IMR-90 (cell line): ENCODE results near the gene FOXR1. TPM values are rescaled to one million over a fixed set of nuclear protein-coding genes. Genes with fewer than 3 reads are reported as not detected.

ENCODE experiments used
- ATAC-seq: fragments of 200-7000 bp; cut with Tn5 transposase; 2 replicates; pipeline ENCODE4 v1.9.1; 2020; ENCODE audit warnings: low read depth, mild to moderate bottlenecking, moderate library complexity
- BruUV-seq: library from RNA; stranded (reverse); fragments of 400-500 nt; replicated peaks from 2 replicates; lab custom pipeline; 2021; lab: Mats Ljungman, UMichigan
- CTCF ChIA-PET: fragments of 300-600 bp; formaldehyde crosslinking; extraction: SDS; loops from one replicate; lab custom pipeline; 2021; ENCODE audit warnings: antibody characterized with exemption; lab: Yijun Ruan, JAX
- POLR2A ChIA-PET: fragments of 300-600 bp; sonication (Branson Sonifier 250); formaldehyde crosslinking; loops from one replicate; lab custom pipeline; 2022; ENCODE audit warnings: antibody characterized with exemption; ENCODE audit not compliant: unreplicated experiment; lab: Charles Lee
- DNase-seq: peaks from one replicate; pipeline ENCODE4 v3.0.0; 2013
- H2AFZ ChIP-seq: replicated peaks from 2 replicates; pipeline ENCODE3; 2013; ENCODE audit warnings: low read length, mild to moderate bottlenecking; ENCODE audit not compliant: poor library complexity
- H2AK5ac ChIP-seq: 2 replicates; pipeline ENCODE4 v1.6.1; 2013; ENCODE audit warnings: low read depth, low read length, inconsistent platforms
- H2AK9ac ChIP-seq: replicated peaks from 2 replicates; pipeline ENCODE3; 2013; ENCODE audit warnings: mild to moderate bottlenecking, low read depth, low read length, moderate library complexity; ENCODE audit not compliant: poor library complexity
- H2BK120ac ChIP-seq: 2 replicates; pipeline ENCODE4 v1.6.1; 2013; ENCODE audit warnings: low read depth, low read length, inconsistent platforms
- H2BK15ac ChIP-seq: 3 replicates; pipeline ENCODE4 v1.6.1; 2013; ENCODE audit warnings: low read depth, low read length, inconsistent platforms
- H2BK20ac ChIP-seq: 2 replicates; pipeline ENCODE4 v1.6.1; 2013; ENCODE audit warnings: low read depth, mild to moderate bottlenecking, inconsistent platforms, low read length, moderate library complexity
- H2BK5ac ChIP-seq: 2 replicates; pipeline ENCODE4 v1.6.1; 2013; ENCODE audit warnings: mild to moderate bottlenecking, low read depth, low read length, inconsistent platforms; ENCODE audit not compliant: poor library complexity, severe bottlenecking
- H3K14ac ChIP-seq: replicated peaks from 2 replicates; pipeline ENCODE4 v1.6.1; 2013; ENCODE audit warnings: low read depth, low read length, inconsistent platforms
- H3K18ac ChIP-seq: 2 replicates; pipeline ENCODE4 v1.6.1; 2013; ENCODE audit warnings: low read depth, low read length, control low read depth
- H3K23ac ChIP-seq: 2 replicates; pipeline ENCODE4 v1.6.1; 2013; ENCODE audit warnings: low read depth, low read length, inconsistent platforms
- H3K27ac ChIP-seq: 2 replicates; pipeline ENCODE4 v1.5.1; 2013; ENCODE audit warnings: mild to moderate bottlenecking, control low read depth, low read length; ENCODE audit not compliant: insufficient read depth
- H3K27me3 ChIP-seq: 2 replicates; pipeline ENCODE4 v1.6.1; 2013; ENCODE audit warnings: low read length; ENCODE audit not compliant: control insufficient read depth, insufficient read depth
- H3K36me3 ChIP-seq: 2 replicates; pipeline ENCODE4 v1.6.1; 2013; ENCODE audit warnings: low read length, mixed read lengths; ENCODE audit not compliant: control insufficient read depth, insufficient read depth
- H3K4ac ChIP-seq: 2 replicates; pipeline ENCODE4 v1.6.1; 2013; ENCODE audit warnings: low read depth, low read length, inconsistent platforms
- H3K4me1 ChIP-seq: 2 replicates; pipeline ENCODE4 v1.6.1; 2013; ENCODE audit warnings: low read length, mixed read lengths; ENCODE audit not compliant: control insufficient read depth, insufficient read depth
- H3K4me2 ChIP-seq: 2 replicates; pipeline ENCODE4 v1.6.1; 2013; ENCODE audit warnings: low read depth, mild to moderate bottlenecking, control low read depth, low read length, moderate library complexity
- H3K4me3 ChIP-seq: 2 replicates; pipeline ENCODE4 v1.5.1; 2013; ENCODE audit warnings: low read depth, mild to moderate bottlenecking, control low read depth, low read length, moderate library complexity; ENCODE audit not compliant: insufficient read depth
- H3K56ac ChIP-seq: 2 replicates; pipeline ENCODE4 v1.6.1; 2013; ENCODE audit warnings: low read length, inconsistent platforms; ENCODE audit not compliant: insufficient read depth; ENCODE audit errors: extremely low read depth
- H3K79me1 ChIP-seq, 2 experiments: 2 replicates each; pipeline ENCODE4 v1.6.1; 2013; ENCODE audit warnings: low read length in 2 of 2, inconsistent platforms in 1 of 2, low read depth in 1 of 2
- H3K9ac ChIP-seq: 2 replicates; pipeline ENCODE4 v1.6.1; 2013; ENCODE audit warnings: low read depth, low read length, control low read depth
- H3K9me1 ChIP-seq: 2 replicates; pipeline ENCODE4 v1.6.1; 2013; ENCODE audit warnings: low read length, inconsistent platforms; ENCODE audit not compliant: insufficient read depth
- H3K9me3 ChIP-seq: 2 replicates; pipeline ENCODE4 v1.6.1; 2013; ENCODE audit warnings: low read length; ENCODE audit not compliant: control insufficient read depth, insufficient read depth
- H4K20me1 ChIP-seq: 2 replicates; pipeline ENCODE4 v1.6.1; 2013; ENCODE audit warnings: low read length, inconsistent platforms; ENCODE audit not compliant: insufficient read depth
- H4K5ac ChIP-seq: 2 replicates; pipeline ENCODE4 v1.6.1; 2013; ENCODE audit warnings: mild to moderate bottlenecking, low read depth, low read length, control low read depth
- H4K8ac ChIP-seq, 2 experiments: 2 replicates each; pipeline ENCODE4 v1.6.1; 2013; ENCODE audit warnings: low read depth in 2 of 2, low read length in 2 of 2, control low read depth in 1 of 2, inconsistent platforms in 1 of 2
- H4K91ac ChIP-seq: 2 replicates; pipeline ENCODE4 v1.6.1; 2013; ENCODE audit warnings: low read depth, low read length, inconsistent platforms; ENCODE audit not compliant: insufficient read depth
- BHLHE40 ChIP-seq: fragments of 150-350 bp; IDR thresholded peaks from 2 replicates; pipeline ENCODE4 v1.6.1; 2016; ENCODE audit warnings: mild to moderate bottlenecking, low read depth, low read length
- CEBPB ChIP-seq: IDR thresholded peaks from 2 replicates; pipeline ENCODE4 v1.6.1; 2012; ENCODE audit warnings: low read depth, low read length, improper control_type of control experiment
- CHD1 ChIP-seq: IDR thresholded peaks from 2 replicates; pipeline ENCODE4 v1.6.1; 2012; ENCODE audit warnings: low read depth, low read length, improper control_type of control experiment
- CTCF ChIP-seq: conservative IDR thresholded peaks from 2 replicates; pipeline ENCODE4 v1.5.1; 2012; ENCODE audit warnings: mild to moderate bottlenecking, low read depth, low read length, improper control_type of control experiment
- ELK1 ChIP-seq: fragments of 150-350 bp; IDR thresholded peaks from 2 replicates; pipeline ENCODE4 v1.6.1; 2016; ENCODE audit warnings: low read depth, mild to moderate bottlenecking, low read length, moderate library complexity, borderline replicate concordance
- MAZ ChIP-seq: IDR thresholded peaks from 2 replicates; pipeline ENCODE4 v1.6.1; 2012; ENCODE audit warnings: low read depth, mild to moderate bottlenecking, low read length, improper control_type of control experiment, moderate library complexity, borderline replicate concordance
- POLR2A ChIP-seq: IDR thresholded peaks from 2 replicates; pipeline ENCODE4 v1.6.1; 2012; ENCODE audit warnings: mild to moderate bottlenecking, low read depth, low read length
- RAD21 ChIP-seq: IDR thresholded peaks from 2 replicates; pipeline ENCODE4 v1.6.1; 2012; ENCODE audit warnings: low read length, improper control_type of control experiment
- RCOR1 ChIP-seq: IDR thresholded peaks from 2 replicates; pipeline ENCODE4 v1.6.1; 2012; ENCODE audit warnings: mild to moderate bottlenecking, low read length, improper control_type of control experiment; ENCODE audit not compliant: insufficient replicate concordance
- RFX5 ChIP-seq: IDR thresholded peaks from 2 replicates; pipeline ENCODE4 v1.8.0; 2012; ENCODE audit warnings: low read depth, mild to moderate bottlenecking, low read length, moderate library complexity
- SMC3 ChIP-seq: fragments of 150-350 bp; IDR thresholded peaks from 2 replicates; pipeline ENCODE4 v1.6.1; 2016; ENCODE audit warnings: low read depth, mild to moderate bottlenecking, antibody characterized with exemption, low read length, moderate library complexity
- USF2 ChIP-seq: fragments of 150-350 bp; IDR thresholded peaks from 2 replicates; pipeline ENCODE4 v1.6.1; 2017; ENCODE audit warnings: mild to moderate bottlenecking, antibody characterized with exemption, low read length, low read depth
- WGBS, 2 experiments: methylation state at CpG; one replicate each; pipeline versions ENCODE4 v1.1.5 to v1.1.7; 2013; ENCODE audit warnings: missing lambda C conversion rate in 2 of 2; ENCODE audit not compliant: insufficient read length in 1 of 2; ENCODE audit errors: extremely low coverage in 2 of 2; 5-methylcytosine and 5-hydroxymethylcytosine counted together
- dilution Hi-C: fragments of 300-500 bp; cut with HindIII; formaldehyde crosslinking; loops from one replicate; pipeline ENCODE4 v1.14.3; 2018; ENCODE audit warnings: low sequenced_read_pairs; ENCODE audit not compliant: unreplicated experiment
- in situ Hi-C: fragments of 300-500 bp; cut with MboI; formaldehyde crosslinking; loops from 3 replicates; pipeline ENCODE4 v1.14.3; 2019; ENCODE audit warnings: low sequenced_read_pairs, inconsistent platforms, mixed read lengths
- intact Hi-C: fragments of 100-400 bp; cut with micrococcal nuclease; formaldehyde crosslinking; loops from 2 replicates; pipeline ENCODE4 v1.10.0; 2022
- polyA plus RNA-seq, 3 experiments: library from polyadenylated mRNA; depleted of rRNA; stranded (reverse); fragments of >200 nt; gene quantifications; 2 replicates each; pipeline ENCODE4 v1.2.3, GENCODE V29; 2012; ENCODE audit warnings: low replicate concordance in 1 of 3
- total RNA-seq: library from RNA; depleted of rRNA; stranded (reverse); fragments of >200 nt; gene quantifications from 2 replicates; pipeline ENCODE4 v1.2.3, GENCODE V29; 2012

FOXR1 gene
- total and polyA plus RNA-seq, 2 of the 4 experiments (the other 2 are of a cell fraction): not detected

DNA sequence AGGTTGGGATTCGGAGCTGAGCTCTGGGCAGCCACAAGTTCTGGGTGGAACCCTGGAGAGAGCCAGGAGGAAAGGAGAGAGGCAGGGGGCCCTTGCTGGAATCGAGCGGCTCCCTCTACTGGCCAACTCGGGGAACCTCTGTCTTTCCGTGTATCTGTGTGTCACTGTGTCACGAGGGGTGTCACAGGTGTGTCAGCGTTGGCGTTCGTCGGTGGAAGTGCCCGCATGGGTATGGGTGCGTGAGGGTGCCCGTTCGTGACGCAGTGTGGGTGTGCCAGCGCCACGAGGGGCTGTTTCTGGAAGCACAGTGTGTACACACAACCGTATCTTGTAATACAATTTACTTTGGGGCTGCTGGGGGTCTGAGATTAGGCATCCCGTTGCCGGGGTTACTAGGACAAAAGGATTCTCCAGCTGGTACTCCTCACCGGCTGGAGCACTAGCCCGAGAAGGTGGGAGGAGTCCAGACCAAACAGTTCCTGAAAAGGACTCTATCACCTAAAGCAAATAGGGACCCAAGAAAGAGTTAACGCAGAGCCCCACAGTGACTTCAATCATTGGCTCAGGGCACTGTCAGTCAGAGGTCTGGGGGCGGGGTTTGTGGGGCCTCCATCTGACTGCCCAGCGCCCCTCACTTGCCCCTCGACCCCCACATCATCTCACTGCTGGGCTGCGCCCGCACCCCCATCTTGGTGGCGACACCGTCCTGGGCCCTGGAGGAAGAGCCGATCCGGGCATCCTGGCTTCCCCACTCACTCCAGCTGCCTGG, 43.3 kb upstream of the FOXR1 start:
- in situ Hi-C loops: no loop called here

More for the DNA sequence above, 43.3 kb upstream of the FOXR1 start:
- Histone ChIP-seq H3K9me3 (no peaks in the 10 kb centered on the region), H2BK15ac (no peak overlapping the region), H3K4me1 (peaks cover 3% of the 10 kb centered on the region; the same call in 1 of the 2 replicates), H2AK9ac (peak overlapping the region; percentile 96), H3K27ac (peak overlapping the region; percentile 88), H3K9ac (peak overlapping the region; percentile 75), H2BK120ac (peak overlapping the region; percentile 59; the same call in 1 of the 2 replicates), H2BK5ac (peak overlapping the region; percentile 70), H2AFZ (peak overlapping the region; percentile 97), H3K4ac (peak overlapping the region; percentile 77), H4K5ac (no peak overlapping the region), H2BK20ac (peak overlapping the region; percentile 22; the same call in 1 of the 2 replicates), H3K79me1 (peaks cover 0 to 24% of the 10 kb centered on the region in 2 experiments; a peak in 2 of 4 replicates), H3K4me2 (peak overlapping the region; percentile 80), H3K18ac (no peak overlapping the region; the same call in 1 of the 2 replicates), H4K8ac (peak overlapping the region in 1 of 2 experiments; percentile 72; a peak in 1 of 4 replicates), H2AK5ac (peak overlapping the region; percentile 85; the same call in 1 of the 2 replicates), H3K27me3 (no peaks in the 10 kb centered on the region), H3K36me3 (no peaks in the 10 kb centered on the region), H4K91ac (0 out of 2 replicates have a peak overlapping the region, but pooled peaks have one; percentile 26), H3K9me1 (no peaks in the 10 kb centered on the region), H4K20me1 (peaks cover 18% of the 10 kb centered on the region), H3K56ac (no peak overlapping the region), H3K23ac (no peak overlapping the region), H3K14ac (no peak overlapping the region), H3K4me3 (peak overlapping the region; percentile 69)
- CTCF ChIA-PET: interaction anchor here (0.5 to 1.4 kb wide), 10 partner anchors 10 to 247 kb away, joined by 3 to 15 read pairs (median 3); no protein-coding TSS in a partner anchor
- dilution Hi-C loops: no loop called here
- WGBS, 2 experiments: 0% methylated on average over 1 of the region's 32 CpGs; no CpG with 5 or more reads in 1 of the 2 experiments
- intact Hi-C loops: loop anchor here (1.0 kb wide), 4 partner anchors 21 to 269 kb away; partner anchors contain the start of gene DDX6
- peak; percentile 81 for TF ChIP-seq RAD21
- peak; percentile 85; the same call in 1 of the 2 replicates for TF ChIP-seq MAZ
- TF ChIP-seq CHD1: no peak
- TF ChIP-seq SMC3: peak; percentile 78
- peak; percentile 81 for TF ChIP-seq USF2
- TF ChIP-seq ELK1: no peak
- TF ChIP-seq POLR2A: no peak
- TF ChIP-seq BHLHE40: peak; percentile 20; the same call in 1 of the 2 replicates
- TF ChIP-seq RFX5: no peak
- no peak for TF ChIP-seq CEBPB
- TF ChIP-seq CTCF: peak; percentile 88
- TF ChIP-seq RCOR1: peak; percentile 16
- POLR2A ChIA-PET: no interaction called here
- ATAC-seq (peak; percentile 68), DNase-seq (peak; percentile 92)
- BruUV-seq: no TSS peak
